Endothelial cell of umbilical vein (primary cell): Measurements from ENCODE around the gene PRKCZ.

Experiments used
- CTCF ChIP-seq, 2 donors: IDR thresholded peaks; 1 replicate in 1 of 2; 2 replicates in 1 of 2; pipeline ENCODE4 v1.5.1; 2011; ENCODE audit warnings: low read length in 2 of 2, mild to moderate bottlenecking in 2 of 2, moderate library complexity in 2 of 2, control low read depth in 1 of 2, inconsistent platforms in 1 of 2, low read depth in 1 of 2; ENCODE audit not compliant: insufficient read depth in 1 of 2; ENCODE audit errors: extremely low read depth in 1 of 2
- EZH2 ChIP-seq: IDR thresholded peaks from 2 replicates; pipeline ENCODE4 v1.6.1; 2012; ENCODE audit warnings: borderline replicate concordance, low read depth, mild to moderate bottlenecking, moderate library complexity, low read length, inconsistent platforms; ENCODE audit not compliant: severe bottlenecking
- MYC ChIP-seq: IDR thresholded peaks from one replicate; pipeline ENCODE4 v1.6.1; 2011; ENCODE audit warnings: mild to moderate bottlenecking, low read depth, low read length
- POLR2A ChIP-seq: IDR thresholded peaks from 2 replicates; pipeline ENCODE4 v1.6.1; 2012; ENCODE audit warnings: low read depth, mild to moderate bottlenecking, control low read depth, low read length

DNA sequence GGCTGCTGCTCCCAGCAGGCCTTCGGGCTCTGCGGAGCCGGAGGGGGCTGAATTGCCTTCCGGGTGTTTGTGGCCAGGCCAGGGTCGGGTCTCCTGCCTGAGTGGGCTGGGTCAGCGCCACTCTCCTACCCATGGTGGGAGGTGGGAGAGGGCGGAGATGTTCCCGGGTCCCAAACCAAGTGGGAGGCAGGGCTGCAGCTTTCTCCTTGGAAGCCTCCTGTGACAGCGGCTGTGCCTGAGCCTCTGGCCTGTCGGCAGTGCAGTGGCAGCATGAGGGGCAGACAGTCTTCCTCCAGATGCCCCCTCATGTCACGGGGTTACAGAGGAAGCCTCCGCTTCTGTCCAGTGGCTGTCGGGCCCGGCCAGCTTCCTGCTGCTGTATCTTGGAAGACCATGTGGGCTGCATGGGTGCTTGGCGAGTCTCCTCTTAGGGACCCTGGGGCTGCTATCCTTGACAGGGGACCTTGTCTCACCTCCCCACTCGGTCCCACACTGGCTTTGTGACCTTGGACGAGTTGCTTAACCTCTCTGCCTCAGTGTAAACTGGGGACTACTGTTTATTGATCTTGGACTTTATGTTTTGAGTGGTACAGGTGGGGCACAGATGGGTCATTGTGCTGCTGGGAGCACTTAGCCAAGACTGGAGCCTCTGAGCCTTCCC, 182.2 kb downstream of the PRKCZ start:
- TF ChIP-seq CTCF (IDR thresholded peaks at IDR 0.05; ENCODE audit: extremely low read depth in 1 of 2, insufficient read depth in 1 of 2, low read depth in 1 of 2, low read length in 2 of 2) (no peak), POLR2A (no peak), EZH2 (no peak), MYC (no peak)
